ENCODE data around the gene PSMC6. TPM values are rescaled to one million over a fixed set of nuclear protein-coding genes. Genes with fewer than 3 reads are reported as not detected.
"Not testable (repeated sequence)": the region's sequence is repeated elsewhere in the genome, so short reads cannot be mapped to it uniquely, and the experiment has no call there.

Gene PSMC6
- total RNA-seq, 4 donors from 2014 or later, result 63.1 to 103 (median 74.1) TPM

- H3K9me3 ChIP-seq, result no peaks in the 10 kb centered on the region
- no peak for ATAC-seq
- TF ChIP-seq EP300 (IDR thresholded peaks at IDR 0.05) (no peak), POLR2AphosphoS5 (IDR thresholded peaks at IDR 0.05) (no peak), POLR2A (IDR thresholded peaks at IDR 0.05) (no peak), CTCF (IDR thresholded peaks at IDR 0.05) (no peak)
- peaks cover 1 to 29% of the 10 kb centered on the region in 2 donors for H3K36me3 ChIP-seq
- no peaks in the 10 kb centered on the region for H3K27me3 ChIP-seq
- H3K4me3 ChIP-seq, result peak overlapping the region; percentile 70 to 88
- H3K27ac ChIP-seq, result peak overlapping the region; percentile 88 to 89 (median 88)
- 44 to 78% methylated on average over 1 to 5 of the region's 5 CpGs for WGBS, 2 donors (ENCODE audit: low coverage in 1 of 2)
- peaks cover 9 to 40% (median 11%) of the 10 kb centered on the region in 3 donors for H3K4me1 ChIP-seq
Observed at GRCh38 chr14:52706286-52706685, 714 bp upstream of the PSMC6 start.

- H3K4me3 ChIP-seq, result no peak overlapping the region
- no peak for TF ChIP-seq POLR2A (IDR thresholded peaks at IDR 0.05)
- TF ChIP-seq POLR2AphosphoS5 (IDR thresholded peaks at IDR 0.05), result no peak
- no peak for TF ChIP-seq EP300 (IDR thresholded peaks at IDR 0.05)
- no peak for TF ChIP-seq CTCF (IDR thresholded peaks at IDR 0.05)
- no peaks in the 10 kb centered on the region for H3K9me3 ChIP-seq
- H3K27me3 ChIP-seq, result no peaks in the 10 kb centered on the region
- peaks cover 9 to 34% (median 11%) of the 10 kb centered on the region in 3 donors for H3K4me1 ChIP-seq
- peaks cover 5 to 82% of the 10 kb centered on the region in 2 donors for H3K36me3 ChIP-seq
- no peak for ATAC-seq
- WGBS, 2 donors (ENCODE audit: low coverage in 1 of 2), result 32 to 53% methylated on average over 1 of the region's 1 CpG
- H3K27ac ChIP-seq, result no peak overlapping the region
Observed at GRCh38 chr14:52711666-52712065, 4.7 kb downstream of the PSMC6 start.

- TF ChIP-seq EP300 (IDR thresholded peaks at IDR 0.05) (no peak), CTCF (IDR thresholded peaks at IDR 0.05) (no peak), POLR2A (IDR thresholded peaks at IDR 0.05) (no peak)
- H3K36me3 ChIP-seq, result peaks cover 16 to 96% of the 10 kb centered on the region in 2 donors
- no peak overlapping the region for H3K27ac ChIP-seq
- no peak overlapping the region for H3K4me3 ChIP-seq
- no peak for ATAC-seq
- 95 to 98% methylated on average over 6 of the region's 6 CpGs for WGBS, 2 donors (ENCODE audit: low coverage in 1 of 2)
- no peaks in the 10 kb centered on the region for H3K4me1 ChIP-seq
- no peaks in the 10 kb centered on the region for H3K9me3 ChIP-seq
- no peaks in the 10 kb centered on the region for H3K27me3 ChIP-seq
Observed at GRCh38 chr14:52716155-52716554, 9.2 kb downstream of the PSMC6 start.

GRCh38 chr14:52723514-52724359 lies 16.7 kb downstream of the PSMC6 start:
- H3K36me3 ChIP-seq, result peaks cover 11 to 98% of the 10 kb centered on the region in 2 donors
- H3K27me3 ChIP-seq, result no peaks in the 10 kb centered on the region
- no peak overlapping the region for H3K4me3 ChIP-seq
- no peak for ATAC-seq
- no peaks in the 10 kb centered on the region for H3K9me3 ChIP-seq
- no peak overlapping the region for H3K27ac ChIP-seq
- no peaks in the 10 kb centered on the region for H3K4me1 ChIP-seq
- TF ChIP-seq POLR2AphosphoS5 (IDR thresholded peaks at IDR 0.05) (no peak), CTCF (IDR thresholded peaks at IDR 0.05) (no peak), POLR2A (IDR thresholded peaks at IDR 0.05) (no peak), EP300 (IDR thresholded peaks at IDR 0.05) (no peak)
- 89 to 93% methylated on average over 4 of the region's 4 CpGs for WGBS, 2 donors (ENCODE audit: low coverage in 1 of 2)

GRCh38 chr14:52724360-52724644 lies 17.3 kb downstream of the PSMC6 start:
- TF ChIP-seq EP300 (IDR thresholded peaks at IDR 0.05) (no peak), CTCF (IDR thresholded peaks at IDR 0.05) (no peak), POLR2AphosphoS5 (IDR thresholded peaks at IDR 0.05) (no peak), POLR2A (IDR thresholded peaks at IDR 0.05) (no peak)
- H3K9me3 ChIP-seq, result no peaks in the 10 kb centered on the region
- H3K36me3 ChIP-seq, result peaks cover 8 to 96% of the 10 kb centered on the region in 2 donors
- H3K27me3 ChIP-seq, result no peaks in the 10 kb centered on the region
- no peak overlapping the region for H3K27ac ChIP-seq
- no peak for ATAC-seq
- H3K4me1 ChIP-seq, result peaks cover 0 to under 1% (median 0%) of the 10 kb centered on the region in 3 donors
- H3K4me3 ChIP-seq, result no peak overlapping the region

GRCh38 chr14:52727509-52727908 lies 20.5 kb downstream of the PSMC6 start:
- ATAC-seq, H3K27me3 ChIP-seq, H3K9me3 ChIP-seq, H3K4me3 ChIP-seq, H3K27ac ChIP-seq: not testable (repeated sequence)
- Histone ChIP-seq H3K4me1 (peaks cover 0 to 24% (median 0%) of the 10 kb centered on the region in 3 donors), H3K36me3 (peaks cover 2 to 68% of the 10 kb centered on the region in 2 donors)
- 97 to 100% methylated on average over 2 of the region's 2 CpGs for WGBS, 2 donors (ENCODE audit: low coverage in 1 of 2)

- not testable (repeated sequence) for H3K4me3 ChIP-seq, H3K27me3 ChIP-seq, H3K9me3 ChIP-seq, ATAC-seq
- peaks cover 2 to 59% of the 10 kb centered on the region in 2 donors for H3K36me3 ChIP-seq
- peaks cover 0 to 29% (median 0%) of the 10 kb centered on the region in 3 donors for H3K4me1 ChIP-seq
- peak overlapping the region in 3 of 4 donors; percentile 12 to 91 (median 85) for H3K27ac ChIP-seq
- 90 to 95% methylated on average over 6 to 10 of the region's 15 CpGs for WGBS, 2 donors (ENCODE audit: low coverage in 1 of 2)
Observed at GRCh38 chr14:52729035-52729434, 22.0 kb downstream of the PSMC6 start.

Data from gastroesophageal sphincter (tissue), 4 donors.